Germinal center (tissue), 1 donor: Measurements from ENCODE around the gene SLC43A1.
A peak's percentile ranks its signal among the peaks of the same experiment; 100 is the strongest.
"Not testable (repeated sequence)": the region's sequence is repeated elsewhere in the genome, so short reads cannot be mapped to it uniquely, and the experiment has no call there.

ENCODE experiments used
- DNase-seq: peaks from one replicate; pipeline ENCODE4 v3.0.0; 2012; ENCODE audit warnings: mixed read lengths, low spot score

SLC43A1 gene

GRCh38 chr11:57515332-57516060 is at the start of gene SLC43A1:
Gene SLC43A1 (minus strand): TSS chr11:57515702. CDS start chr11:57514111, 1,591 bp downstream.
- DNase-seq, result peak; percentile 57

- no peak for DNase-seq
Measured at GRCh38 chr11:57562596-57562995, 47.1 kb upstream of the SLC43A1 start.

GRCh38 chr11:57560146-57560545 is 44.6 kb upstream of the SLC43A1 start:
- no peak for DNase-seq

- no peak for DNase-seq
Measured at GRCh38 chr11:57556041-57556440, 40.5 kb upstream of the SLC43A1 start.

- DNase-seq, result no peak
Measured at GRCh38 chr11:57555393-57555792, 39.9 kb upstream of the SLC43A1 start.

- DNase-seq, result no peak
Measured at GRCh38 chr11:57552479-57552878, 37.0 kb upstream of the SLC43A1 start.

- no peak for DNase-seq
Measured at GRCh38 chr11:57551941-57552340, 36.4 kb upstream of the SLC43A1 start.

- DNase-seq, result no peak
Measured at GRCh38 chr11:57549983-57550382, 34.5 kb upstream of the SLC43A1 start.

- DNase-seq, result peak; percentile 55
Measured at GRCh38 chr11:57547854-57548377, 32.4 kb upstream of the SLC43A1 start.

- no peak for DNase-seq
Measured at GRCh38 chr11:57546869-57547475, 31.5 kb upstream of the SLC43A1 start.

GRCh38 chr11:57546451-57546850 is 30.9 kb upstream of the SLC43A1 start:
- no peak for DNase-seq

- DNase-seq, result no peak
Measured at GRCh38 chr11:57545883-57546282, 30.4 kb upstream of the SLC43A1 start.

- no peak for DNase-seq
Measured at GRCh38 chr11:57544566-57544965, 29.1 kb upstream of the SLC43A1 start.

- DNase-seq, result no peak
Measured at GRCh38 chr11:57543593-57543992, 28.1 kb upstream of the SLC43A1 start.

- no peak for DNase-seq
Measured at GRCh38 chr11:57542582-57542981, 27.1 kb upstream of the SLC43A1 start.

- no peak for DNase-seq
Measured at GRCh38 chr11:57541169-57541568, 25.7 kb upstream of the SLC43A1 start.

GRCh38 chr11:57539342-57539741 is 23.8 kb upstream of the SLC43A1 start:
- no peak for DNase-seq

- DNase-seq, result no peak
Measured at GRCh38 chr11:57536947-57537619, 21.6 kb upstream of the SLC43A1 start, which contains the start of gene SMTNL1. Gene SMTNL1 (plus strand): TSS chr11:57537595. CDS start chr11:57542643, 5,048 bp downstream.

GRCh38 chr11:57534449-57534848 is 18.9 kb upstream of the SLC43A1 start:
- not testable (repeated sequence) for DNase-seq

- DNase-seq, result peak; percentile 94
Measured at GRCh38 chr11:57530596-57531507, 15.3 kb upstream of the SLC43A1 start, which contains the start of gene TIMM10. Gene TIMM10 (minus strand): TSS chr11:57530754. CDS start chr11:57530189, 565 bp downstream.

GRCh38 chr11:57530215-57530595 is 14.7 kb upstream of the SLC43A1 start:
- no peak for DNase-seq

- no peak for DNase-seq
Measured at GRCh38 chr11:57529012-57529411, 13.5 kb upstream of the SLC43A1 start.
